Measurements from ENCODE around the gene DNAH1. TPM values are rescaled to one million over a fixed set of nuclear protein-coding genes. Genes with fewer than 3 reads are reported as not detected.

DNAH1 gene
- total RNA-seq, 2 donors from 2014 or later, result 5.6 to 18.7 TPM

GRCh38 chr3:52302426-52303145 is 13.5 kb upstream of the DNAH1 start:
- intact Hi-C loops (cut with DNase I), result no loop called here
- Histone ChIP-seq H3K27ac (no peak overlapping the region), H3K4me1 (replicated peaks) (no peaks in the 10 kb centered on the region), H3K27me3 (replicated peaks; ENCODE audit: insufficient read depth) (no peaks in the 10 kb centered on the region), H3K9me3 (no peaks in the 10 kb centered on the region), H3K36me3 (no peaks in the 10 kb centered on the region), H3K4me3 (no peak overlapping the region)
- DNase-seq (ENCODE audit: low spot score), result no peak
- TF ChIP-seq POLR2A (IDR thresholded peaks at IDR 0.05) (no peak), POLR2AphosphoS5 (IDR thresholded peaks at IDR 0.05) (no peak)
- TF ChIP-seq, protein P1, sequence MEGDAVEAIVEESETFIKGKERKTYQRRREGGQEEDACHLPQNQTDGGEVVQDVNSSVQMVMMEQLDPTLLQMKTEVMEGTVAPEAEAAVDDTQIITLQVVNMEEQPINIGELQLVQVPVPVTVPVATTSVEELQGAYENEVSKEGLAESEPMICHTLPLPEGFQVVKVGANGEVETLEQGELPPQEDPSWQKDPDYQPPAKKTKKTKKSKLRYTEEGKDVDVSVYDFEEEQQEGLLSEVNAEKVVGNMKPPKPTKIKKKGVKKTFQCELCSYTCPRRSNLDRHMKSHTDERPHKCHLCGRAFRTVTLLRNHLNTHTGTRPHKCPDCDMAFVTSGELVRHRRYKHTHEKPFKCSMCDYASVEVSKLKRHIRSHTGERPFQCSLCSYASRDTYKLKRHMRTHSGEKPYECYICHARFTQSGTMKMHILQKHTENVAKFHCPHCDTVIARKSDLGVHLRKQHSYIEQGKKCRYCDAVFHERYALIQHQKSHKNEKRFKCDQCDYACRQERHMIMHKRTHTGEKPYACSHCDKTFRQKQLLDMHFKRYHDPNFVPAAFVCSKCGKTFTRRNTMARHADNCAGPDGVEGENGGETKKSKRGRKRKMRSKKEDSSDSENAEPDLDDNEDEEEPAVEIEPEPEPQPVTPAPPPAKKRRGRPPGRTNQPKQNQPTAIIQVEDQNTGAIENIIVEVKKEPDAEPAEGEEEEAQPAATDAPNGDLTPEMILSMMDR (IDR thresholded peaks at IDR 0.05), result no peak
- WGBS, result 89% methylated on average over 12 of the region's 12 CpGs

GRCh38 chr3:52303811-52304210 is 12.3 kb upstream of the DNAH1 start:
- Histone ChIP-seq H3K27ac (no peak overlapping the region), H3K9me3 (no peaks in the 10 kb centered on the region), H3K4me1 (replicated peaks) (no peaks in the 10 kb centered on the region), H3K36me3 (no peaks in the 10 kb centered on the region), H3K4me3 (no peak overlapping the region), H3K27me3 (replicated peaks; ENCODE audit: insufficient read depth) (no peaks in the 10 kb centered on the region)
- 92% methylated on average over 2 of the region's 2 CpGs for WGBS
- intact Hi-C loops (cut with DNase I), result no loop called here
- TF ChIP-seq, protein P1 (IDR thresholded peaks at IDR 0.05), result no peak
- DNase-seq (ENCODE audit: low spot score), result no peak

DNA sequence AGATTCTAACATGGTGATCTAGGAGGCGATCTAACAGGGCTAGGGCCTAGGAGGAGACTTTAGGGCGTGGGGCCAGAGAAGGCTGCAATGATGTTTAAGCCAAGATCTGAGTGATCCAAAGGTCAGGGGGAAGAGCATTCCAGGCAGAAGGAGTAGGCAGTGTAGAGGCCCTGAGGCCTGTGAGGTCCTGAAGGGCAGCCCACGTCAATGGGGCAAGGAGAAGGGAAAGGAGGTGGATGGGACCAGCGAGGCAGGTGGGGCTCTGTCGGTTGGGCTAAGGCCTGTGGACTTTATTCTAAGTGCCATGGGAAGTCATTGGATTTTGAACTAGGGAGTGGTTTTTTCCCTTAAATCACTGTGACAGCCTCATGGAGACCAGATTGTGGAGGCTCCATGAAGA is 10.2 kb upstream of the DNAH1 start:
- intact Hi-C loops (cut with DNase I), result no loop called here
- no peaks in the 10 kb centered on the region for H3K27me3 ChIP-seq (replicated peaks; ENCODE audit: insufficient read depth)
- no peak overlapping the region for H3K4me3 ChIP-seq
- H3K9me3 ChIP-seq, result no peaks in the 10 kb centered on the region
- H3K4me1 ChIP-seq (replicated peaks), result no peaks in the 10 kb centered on the region
- TF ChIP-seq POLR2A (IDR thresholded peaks at IDR 0.05), result no peak
- TF ChIP-seq POLR2AphosphoS5 (IDR thresholded peaks at IDR 0.05), result no peak
- WGBS, result 95% methylated on average over 5 of the region's 5 CpGs
- DNase-seq (ENCODE audit: low spot score), result no peak
- no peak overlapping the region for H3K27ac ChIP-seq
- H3K36me3 ChIP-seq, result no peaks in the 10 kb centered on the region

GRCh38 chr3:52306978-52307377 is 9.1 kb upstream of the DNAH1 start:
- Histone ChIP-seq H3K9me3 (no peaks in the 10 kb centered on the region), H3K27me3 (replicated peaks; ENCODE audit: insufficient read depth) (no peaks in the 10 kb centered on the region), H3K4me3 (no peak overlapping the region), H3K36me3 (no peaks in the 10 kb centered on the region), H3K4me1 (replicated peaks) (no peaks in the 10 kb centered on the region), H3K27ac (no peak overlapping the region)
- intact Hi-C loops (cut with DNase I), result no loop called here
- 94% methylated on average over 4 of the region's 4 CpGs for WGBS
- no peak for TF ChIP-seq POLR2A (IDR thresholded peaks at IDR 0.05)
- TF ChIP-seq, protein P1 (IDR thresholded peaks at IDR 0.05), result no peak
- no peak for TF ChIP-seq POLR2AphosphoS5 (IDR thresholded peaks at IDR 0.05)
- DNase-seq (ENCODE audit: low spot score), result no peak

DNA sequence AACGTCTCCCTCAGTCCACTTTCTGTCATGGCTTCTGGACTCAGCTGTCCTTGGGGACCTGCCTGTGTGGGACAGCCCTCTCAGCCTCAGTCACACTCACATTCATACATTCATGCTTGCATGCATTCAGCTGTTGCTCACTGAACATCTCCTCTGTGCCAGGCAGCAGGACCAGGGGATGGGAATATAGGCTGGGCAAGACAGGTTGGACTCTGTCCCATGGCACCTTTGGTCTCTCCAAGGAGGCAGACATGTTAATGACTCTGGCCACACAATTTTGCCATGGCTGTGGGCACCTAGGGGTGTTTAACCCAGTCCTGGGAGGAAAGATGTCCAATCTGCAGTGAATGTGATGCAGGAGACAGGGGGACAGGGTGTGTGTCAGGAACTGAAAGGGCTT is 7.8 kb upstream of the DNAH1 start:
- intact Hi-C loops (cut with DNase I), result no loop called here

More for the DNA sequence above, 7.8 kb upstream of the DNAH1 start:
- Histone ChIP-seq H3K4me3 (no peak overlapping the region), H3K36me3 (no peaks in the 10 kb centered on the region), H3K27ac (no peak overlapping the region), H3K27me3 (replicated peaks; ENCODE audit: insufficient read depth) (no peaks in the 10 kb centered on the region), H3K4me1 (replicated peaks) (no peaks in the 10 kb centered on the region), H3K9me3 (no peaks in the 10 kb centered on the region)
- TF ChIP-seq POLR2AphosphoS5 (IDR thresholded peaks at IDR 0.05) (no peak), POLR2A (IDR thresholded peaks at IDR 0.05) (no peak)
- TF ChIP-seq, protein P1 (IDR thresholded peaks at IDR 0.05), result no peak
- DNase-seq (ENCODE audit: low spot score), result no peak
- WGBS, result 50% methylated on average over 1 of the region's 1 CpG
